GM12891 (cell line): ENCODE data around the gene NCKAP5.

Source experiments
- POLR2A ChIP-seq: IDR thresholded peaks from 2 replicates; pipeline ENCODE4 v1.6.1; 2011; ENCODE audit warnings: low read depth, low read length, control low read depth
- POLR2AphosphoS5 ChIP-seq: IDR thresholded peaks from 2 replicates; pipeline ENCODE4 v1.6.1; 2011; ENCODE audit warnings: low read depth, low read length, control low read depth
- SPI1 ChIP-seq: IDR thresholded peaks from 2 replicates; pipeline ENCODE4 v1.6.1; 2011; ENCODE audit warnings: low read depth, low read length, control low read depth
- TAF1 ChIP-seq: IDR thresholded peaks from 2 replicates; pipeline ENCODE4 v1.6.1; 2011; ENCODE audit warnings: low read depth, low read length, control low read depth

- no peak for TF ChIP-seq POLR2AphosphoS5
- TF ChIP-seq POLR2A = no peak
- TF ChIP-seq TAF1 = no peak
- no peak for TF ChIP-seq SPI1
Measured at GRCh38 chr2:132999421-132999820, 568.8 kb downstream of the NCKAP5 start.
